Measurements from ENCODE around the gene FERMT3.

FERMT3 gene

DNA sequence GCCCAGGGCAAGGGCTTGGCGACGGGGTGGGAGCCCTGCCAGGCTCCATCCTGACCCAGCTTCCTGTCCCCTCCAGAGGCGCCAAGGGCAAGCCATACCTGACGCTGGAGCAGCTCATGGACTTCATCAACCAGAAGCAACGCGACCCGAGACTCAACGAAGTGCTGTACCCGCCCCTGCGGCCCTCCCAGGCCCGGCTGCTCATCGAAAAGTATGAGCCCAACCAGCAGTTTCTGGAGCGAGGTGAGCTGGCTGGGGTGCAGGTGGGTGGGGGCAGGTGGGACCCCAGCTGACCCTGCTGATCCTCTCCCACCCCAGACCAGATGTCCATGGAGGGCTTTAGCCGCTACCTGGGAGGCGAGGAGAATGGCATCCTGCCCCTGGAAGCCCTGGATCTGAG is 49.8 kb downstream of the FERMT3 start:
- Histone ChIP-seq H3K4me2 (ENCODE audit: low read length) (no peak overlapping the region), H2BK12ac (ENCODE audit: low read length) (no peak overlapping the region), H2BK5ac (ENCODE audit: low read depth, low read length, poor library complexity) (no peak overlapping the region), H3K27me3 (ENCODE audit: insufficient read depth, low read length) (no peaks in the 10 kb centered on the region), H4K91ac (ENCODE audit: low read depth, low read length) (no peak overlapping the region), H3K9ac (ENCODE audit: low read length) (no peak overlapping the region), H4K12ac (ENCODE audit: low read depth, low read length) (no peak overlapping the region), H3K14ac (ENCODE audit: low read length) (no peak overlapping the region), H3K23ac (ENCODE audit: low read length) (no peak overlapping the region), H3K9me3 (ENCODE audit: insufficient read depth, low read depth, low read length) (peaks cover 2% of the 10 kb centered on the region), H2AFZ (ENCODE audit: insufficient read depth, low read length, poor library complexity) (no peak overlapping the region), H3K27ac (ENCODE audit: low read depth, low read length) (no peak overlapping the region), H4K8ac (ENCODE audit: low read depth, low read length) (no peak overlapping the region), H3K4ac (ENCODE audit: low read depth, low read length) (no peak overlapping the region), H2BK120ac (ENCODE audit: insufficient read depth, low read length, poor library complexity) (no peak overlapping the region), H3K4me3 (ENCODE audit: low read depth, low read length) (no peak overlapping the region), H3K79me1 (ENCODE audit: low read length) (peaks cover 9% of the 10 kb centered on the region), H3K4me1 (ENCODE audit: control insufficient read depth in 1 of 2, insufficient read depth in 2 of 2, low read length in 2 of 2) (peaks cover 4 to 5% of the 10 kb centered on the region in 2 experiments), H3K79me2 (ENCODE audit: control insufficient read depth, insufficient read depth, low read length, poor library complexity) (peaks cover 9% of the 10 kb centered on the region), H3K18ac (ENCODE audit: low read length) (no peak overlapping the region), H2AK5ac (ENCODE audit: low read length) (no peak overlapping the region), H3K36me3 (ENCODE audit: control insufficient read depth in 1 of 2, insufficient read depth in 2 of 2, low read length in 2 of 2) (peaks cover 57 to 63% of the 10 kb centered on the region in 2 experiments)
- DNase-seq: no peak
- no CpG with 5 or more reads among the region's 15 CpGs for WGBS (ENCODE audit: extremely low coverage, insufficient coverage, insufficient read length)

DNA sequence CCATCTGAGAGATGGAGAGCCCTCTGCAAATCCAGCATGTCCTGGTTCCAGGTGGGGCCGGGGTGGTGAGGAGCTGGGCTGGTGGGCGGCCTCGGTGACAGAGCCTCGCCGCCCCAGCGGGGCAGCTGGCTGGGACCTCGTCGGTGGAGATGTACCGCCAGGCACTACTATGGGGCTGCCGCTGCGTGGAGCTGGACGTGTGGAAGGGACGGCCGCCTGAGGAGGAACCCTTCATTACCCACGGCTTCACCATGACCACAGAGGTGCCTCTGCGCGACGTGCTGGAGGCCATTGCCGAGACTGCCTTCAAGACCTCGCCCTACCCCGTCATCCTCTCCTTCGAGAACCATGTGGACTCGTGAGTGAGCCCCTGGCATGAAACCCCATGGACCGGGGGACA is 51.8 kb downstream of the FERMT3 start:
- Histone ChIP-seq H2BK120ac (ENCODE audit: insufficient read depth, low read length, poor library complexity) (no peak overlapping the region), H3K79me1 (ENCODE audit: low read length) (peaks cover 7% of the 10 kb centered on the region), H3K27me3 (ENCODE audit: insufficient read depth, low read length) (no peaks in the 10 kb centered on the region), H3K36me3 (ENCODE audit: control insufficient read depth in 1 of 2, insufficient read depth in 2 of 2, low read length in 2 of 2) (peaks cover 75 to 78% of the 10 kb centered on the region in 2 experiments), H3K79me2 (ENCODE audit: control insufficient read depth, insufficient read depth, low read length, poor library complexity) (no peaks in the 10 kb centered on the region), H3K4me1 (ENCODE audit: control insufficient read depth in 1 of 2, insufficient read depth in 2 of 2, low read length in 2 of 2) (peaks cover 10 to 13% of the 10 kb centered on the region in 2 experiments), H3K9ac (ENCODE audit: low read length) (no peak overlapping the region), H3K18ac (ENCODE audit: low read length) (no peak overlapping the region), H2AFZ (ENCODE audit: insufficient read depth, low read length, poor library complexity) (no peak overlapping the region), H3K4me3 (ENCODE audit: low read depth, low read length) (no peak overlapping the region), H3K4me2 (ENCODE audit: low read length) (no peak overlapping the region), H4K8ac (ENCODE audit: low read depth, low read length) (no peak overlapping the region), H4K12ac (ENCODE audit: low read depth, low read length) (no peak overlapping the region), H3K27ac (ENCODE audit: low read depth, low read length) (no peak overlapping the region), H3K14ac (ENCODE audit: low read length) (no peak overlapping the region), H3K23ac (ENCODE audit: low read length) (no peak overlapping the region), H2BK5ac (ENCODE audit: low read depth, low read length, poor library complexity) (no peak overlapping the region), H3K9me3 (ENCODE audit: insufficient read depth, low read depth, low read length) (peaks cover 4% of the 10 kb centered on the region), H2AK5ac (ENCODE audit: low read length) (no peak overlapping the region), H4K91ac (ENCODE audit: low read depth, low read length) (no peak overlapping the region), H2BK12ac (ENCODE audit: low read length) (no peak overlapping the region), H3K4ac (ENCODE audit: low read depth, low read length) (no peak overlapping the region)
- WGBS (ENCODE audit: extremely low coverage, insufficient coverage, insufficient read length): no CpG with 5 or more reads among the region's 24 CpGs
- no peak for DNase-seq

DNA sequence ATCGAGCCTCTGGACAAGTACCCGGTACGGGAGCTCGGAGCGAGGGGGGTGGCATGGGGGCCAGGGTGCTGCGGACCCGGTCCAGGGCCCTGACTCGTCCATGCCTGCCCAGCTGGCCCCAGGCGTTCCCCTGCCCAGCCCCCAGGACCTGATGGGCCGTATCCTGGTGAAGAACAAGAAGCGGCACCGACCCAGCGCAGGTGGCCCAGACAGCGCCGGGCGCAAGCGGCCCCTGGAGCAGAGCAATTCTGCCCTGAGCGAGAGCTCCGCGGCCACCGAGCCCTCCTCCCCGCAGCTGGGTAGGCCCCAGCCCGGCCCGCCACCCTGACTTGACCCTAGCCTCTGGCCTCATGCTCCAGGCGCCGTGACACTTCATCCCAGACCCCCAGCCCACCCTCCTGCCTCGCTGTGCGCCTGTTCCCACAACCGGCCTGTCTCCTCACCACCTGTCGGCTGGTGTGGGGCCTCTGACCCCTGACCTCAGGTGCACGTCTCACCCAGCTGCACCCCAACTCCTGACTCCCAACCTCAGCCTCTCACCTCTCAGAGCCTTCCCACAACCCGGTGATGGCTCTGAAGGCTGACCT is 52.5 kb downstream of the FERMT3 start:
- H3K4me1 ChIP-seq (ENCODE audit: control insufficient read depth in 1 of 2, insufficient read depth in 2 of 2, low read length in 2 of 2): peaks cover 17 to 20% of the 10 kb centered on the region in 2 experiments
- H3K9me3 ChIP-seq (ENCODE audit: insufficient read depth, low read depth, low read length): peaks cover 4% of the 10 kb centered on the region
- H3K4me3 ChIP-seq (ENCODE audit: low read depth, low read length): no peak overlapping the region
- WGBS (ENCODE audit: extremely low coverage, insufficient coverage, insufficient read length): no CpG with 5 or more reads among the region's 32 CpGs
- H3K18ac ChIP-seq (ENCODE audit: low read length): no peak overlapping the region
- H2BK5ac ChIP-seq (ENCODE audit: low read depth, low read length, poor library complexity): no peak overlapping the region
- peaks cover 13% of the 10 kb centered on the region for H3K79me1 ChIP-seq (ENCODE audit: low read length)
- no peak overlapping the region for H3K23ac ChIP-seq (ENCODE audit: low read length)
- H3K27me3 ChIP-seq (ENCODE audit: insufficient read depth, low read length): no peaks in the 10 kb centered on the region
- no peak overlapping the region for H3K14ac ChIP-seq (ENCODE audit: low read length)
- H3K9ac ChIP-seq (ENCODE audit: low read length): no peak overlapping the region
- H3K36me3 ChIP-seq (ENCODE audit: control insufficient read depth in 1 of 2, insufficient read depth in 2 of 2, low read length in 2 of 2): peaks cover 80 to 81% of the 10 kb centered on the region in 2 experiments
- H2AK5ac ChIP-seq (ENCODE audit: low read length): no peak overlapping the region
- no peaks in the 10 kb centered on the region for H3K79me2 ChIP-seq (ENCODE audit: control insufficient read depth, insufficient read depth, low read length, poor library complexity)
- no peak overlapping the region for H4K91ac ChIP-seq (ENCODE audit: low read depth, low read length)
- H2BK120ac ChIP-seq (ENCODE audit: insufficient read depth, low read length, poor library complexity): no peak overlapping the region
- H3K4ac ChIP-seq (ENCODE audit: low read depth, low read length): no peak overlapping the region
- H2AFZ ChIP-seq (ENCODE audit: insufficient read depth, low read length, poor library complexity): no peak overlapping the region
- no peak for DNase-seq
- no peak overlapping the region for H4K8ac ChIP-seq (ENCODE audit: low read depth, low read length)
- H3K4me2 ChIP-seq (ENCODE audit: low read length): no peak overlapping the region
- H4K12ac ChIP-seq (ENCODE audit: low read depth, low read length): no peak overlapping the region
- H3K27ac ChIP-seq (ENCODE audit: low read depth, low read length): no peak overlapping the region
- H2BK12ac ChIP-seq (ENCODE audit: low read length): no peak overlapping the region

DNA sequence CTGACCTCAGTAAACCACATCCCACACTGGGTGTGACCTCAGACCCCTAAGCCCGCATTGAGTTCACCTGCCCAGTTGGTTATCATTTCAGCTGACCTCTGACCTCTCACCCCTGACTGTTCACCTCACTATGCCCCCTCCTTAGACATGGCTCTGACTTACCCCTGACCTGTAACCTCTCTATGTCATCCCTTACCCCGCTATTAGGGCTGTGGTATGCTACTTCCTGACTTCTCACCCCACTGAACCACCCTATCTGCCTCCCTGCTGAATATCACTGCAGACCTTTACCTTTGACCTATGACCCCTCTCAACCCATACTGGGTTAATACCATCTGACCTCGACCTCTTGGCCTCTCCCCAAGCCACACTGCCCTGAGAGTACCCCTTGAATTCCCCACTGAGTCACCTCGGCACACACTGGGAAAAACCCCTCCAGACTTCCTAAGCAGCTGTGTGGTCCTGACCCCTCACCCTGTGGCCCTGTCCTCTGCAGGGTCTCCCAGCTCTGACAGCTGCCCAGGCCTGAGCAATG is 53.1 kb downstream of the FERMT3 start:
- no peak overlapping the region for H3K4ac ChIP-seq (ENCODE audit: low read depth, low read length)
- no peak overlapping the region for H3K18ac ChIP-seq (ENCODE audit: low read length)
- no peak overlapping the region for H3K27ac ChIP-seq (ENCODE audit: low read depth, low read length)
- no peak overlapping the region for H3K23ac ChIP-seq (ENCODE audit: low read length)
- no peak overlapping the region for H2BK12ac ChIP-seq (ENCODE audit: low read length)
- H3K9me3 ChIP-seq (ENCODE audit: insufficient read depth, low read depth, low read length): peaks cover 4% of the 10 kb centered on the region
- no peak overlapping the region for H2BK5ac ChIP-seq (ENCODE audit: low read depth, low read length, poor library complexity)
- no CpG with 5 or more reads among the region's 4 CpGs for WGBS (ENCODE audit: extremely low coverage, insufficient coverage, insufficient read length)
- no peak overlapping the region for H3K14ac ChIP-seq (ENCODE audit: low read length)
- no peak overlapping the region for H3K4me3 ChIP-seq (ENCODE audit: low read depth, low read length)
- H3K79me1 ChIP-seq (ENCODE audit: low read length): peaks cover 14% of the 10 kb centered on the region
- H3K36me3 ChIP-seq (ENCODE audit: control insufficient read depth in 1 of 2, insufficient read depth in 2 of 2, low read length in 2 of 2): peaks cover 80 to 84% of the 10 kb centered on the region in 2 experiments
- H3K4me2 ChIP-seq (ENCODE audit: low read length): no peak overlapping the region
- H3K27me3 ChIP-seq (ENCODE audit: insufficient read depth, low read length): no peaks in the 10 kb centered on the region
- no peak overlapping the region for H2AK5ac ChIP-seq (ENCODE audit: low read length)
- no peaks in the 10 kb centered on the region for H3K79me2 ChIP-seq (ENCODE audit: control insufficient read depth, insufficient read depth, low read length, poor library complexity)
- peaks cover 22 to 26% of the 10 kb centered on the region in 2 experiments for H3K4me1 ChIP-seq (ENCODE audit: control insufficient read depth in 1 of 2, insufficient read depth in 2 of 2, low read length in 2 of 2)
- H4K91ac ChIP-seq (ENCODE audit: low read depth, low read length): no peak overlapping the region
- no peak for DNase-seq
- no peak overlapping the region for H2BK120ac ChIP-seq (ENCODE audit: insufficient read depth, low read length, poor library complexity)
- H4K12ac ChIP-seq (ENCODE audit: low read depth, low read length): no peak overlapping the region
- H2AFZ ChIP-seq (ENCODE audit: insufficient read depth, low read length, poor library complexity): no peak overlapping the region
- H4K8ac ChIP-seq (ENCODE audit: low read depth, low read length): no peak overlapping the region
- H3K9ac ChIP-seq (ENCODE audit: low read length): no peak overlapping the region

Measured in trophoblast cell (in vitro differentiated cells and primary cell).